SH-SY5Y (cell line): ENCODE measurements around the gene KIF18B.

ENCODE experiments used
- GATA2 ChIP-seq: IDR thresholded peaks from 2 replicates; pipeline ENCODE4 v1.6.1; 2011; ENCODE audit warnings: mild to moderate bottlenecking, low read depth, low read length
- GATA3 ChIP-seq: IDR thresholded peaks from 2 replicates; pipeline ENCODE4 v1.6.1; 2011; ENCODE audit warnings: low read depth, mild to moderate bottlenecking, low read length, moderate library complexity

GRCh38 chr17:44908761-44909326 is 38.7 kb downstream of the KIF18B start:
- no peak for TF ChIP-seq GATA2
- no peak for TF ChIP-seq GATA3
